Measurements from ENCODE around the gene AKAP1. TPM values are rescaled to one million over a fixed set of nuclear protein-coding genes. Genes with fewer than 3 reads are reported as not detected.

AKAP1 gene
- total and polyA plus RNA-seq, 3 donors from 2014 or later, result 73.0 to 304 (median 224) TPM

DNA sequence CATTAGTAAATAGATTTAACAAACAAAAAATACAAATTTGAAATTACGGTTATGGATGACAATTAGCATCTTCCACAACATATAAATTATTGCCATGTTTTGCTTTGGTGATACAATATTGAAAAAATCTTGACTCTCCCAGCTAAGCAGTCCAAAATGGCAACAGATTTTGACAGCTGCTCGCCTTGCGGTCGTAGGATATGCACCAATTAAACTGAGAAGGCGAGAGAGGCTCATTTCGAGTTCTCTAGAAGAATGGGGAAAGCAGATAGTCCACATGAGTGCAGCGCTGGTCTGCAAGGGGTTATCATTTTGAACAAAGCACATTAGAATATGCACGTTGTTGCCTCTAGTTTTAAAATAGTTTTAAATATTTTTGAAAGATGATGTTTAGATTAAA lies 55.3 kb downstream of the AKAP1 start:
- Histone ChIP-seq H3K9me3 (no peaks in the 10 kb centered on the region), H3K36me3 (ENCODE audit: low read depth, missing control alignments) (no peaks in the 10 kb centered on the region), H3K27ac (no peak overlapping the region), H3K4me3 (no peak overlapping the region), H3K4me1 (peaks cover 3% of the 10 kb centered on the region), H3K27me3 (no peaks in the 10 kb centered on the region)
- 80 to 89% methylated on average over 8 of the region's 8 CpGs for WGBS, 2 donors
- intact Hi-C loops (cut with DNase I; ENCODE audit: low total_unique reads), result no loop called here
- TF ChIP-seq POLR2A (IDR thresholded peaks at IDR 0.05), result no peak
- TF ChIP-seq, protein P1, sequence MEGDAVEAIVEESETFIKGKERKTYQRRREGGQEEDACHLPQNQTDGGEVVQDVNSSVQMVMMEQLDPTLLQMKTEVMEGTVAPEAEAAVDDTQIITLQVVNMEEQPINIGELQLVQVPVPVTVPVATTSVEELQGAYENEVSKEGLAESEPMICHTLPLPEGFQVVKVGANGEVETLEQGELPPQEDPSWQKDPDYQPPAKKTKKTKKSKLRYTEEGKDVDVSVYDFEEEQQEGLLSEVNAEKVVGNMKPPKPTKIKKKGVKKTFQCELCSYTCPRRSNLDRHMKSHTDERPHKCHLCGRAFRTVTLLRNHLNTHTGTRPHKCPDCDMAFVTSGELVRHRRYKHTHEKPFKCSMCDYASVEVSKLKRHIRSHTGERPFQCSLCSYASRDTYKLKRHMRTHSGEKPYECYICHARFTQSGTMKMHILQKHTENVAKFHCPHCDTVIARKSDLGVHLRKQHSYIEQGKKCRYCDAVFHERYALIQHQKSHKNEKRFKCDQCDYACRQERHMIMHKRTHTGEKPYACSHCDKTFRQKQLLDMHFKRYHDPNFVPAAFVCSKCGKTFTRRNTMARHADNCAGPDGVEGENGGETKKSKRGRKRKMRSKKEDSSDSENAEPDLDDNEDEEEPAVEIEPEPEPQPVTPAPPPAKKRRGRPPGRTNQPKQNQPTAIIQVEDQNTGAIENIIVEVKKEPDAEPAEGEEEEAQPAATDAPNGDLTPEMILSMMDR (IDR thresholded peaks at IDR 0.05), result no peak
- no peak for DNase-seq

DNA sequence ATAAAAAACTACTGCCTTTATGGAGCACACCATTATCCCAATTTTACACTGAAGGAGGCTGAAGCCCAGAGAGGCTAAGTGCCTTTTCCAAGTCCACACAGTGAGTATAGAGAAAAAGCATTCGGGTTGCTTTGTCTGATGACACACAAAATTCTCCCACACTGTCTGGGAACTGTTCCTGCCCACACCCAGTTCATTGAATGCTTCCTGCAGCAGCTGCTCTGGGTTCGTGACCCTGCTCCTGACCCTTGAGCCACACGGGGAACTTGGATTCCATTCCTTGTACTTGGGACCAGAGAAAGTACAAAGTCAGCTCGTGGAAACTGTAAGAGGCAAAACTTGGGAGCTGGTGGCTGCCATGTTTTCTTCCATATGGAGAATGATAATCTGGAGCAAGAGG lies 57.9 kb downstream of the AKAP1 start:
- peaks cover 3% of the 10 kb centered on the region for H3K4me1 ChIP-seq
- no peaks in the 10 kb centered on the region for H3K36me3 ChIP-seq (ENCODE audit: low read depth, missing control alignments)
- H3K27me3 ChIP-seq, result no peaks in the 10 kb centered on the region
- TF ChIP-seq, protein P1 (IDR thresholded peaks at IDR 0.05), result no peak
- TF ChIP-seq POLR2A (IDR thresholded peaks at IDR 0.05), result no peak
- no peak overlapping the region for H3K27ac ChIP-seq
- no peak overlapping the region for H3K4me3 ChIP-seq
- WGBS, 2 donors, result 36 to 47% methylated on average over 4 of the region's 4 CpGs
- intact Hi-C loops (cut with DNase I; ENCODE audit: low total_unique reads), result no loop called here
- H3K9me3 ChIP-seq, result no peaks in the 10 kb centered on the region
- peak; percentile 34 for DNase-seq

DNA sequence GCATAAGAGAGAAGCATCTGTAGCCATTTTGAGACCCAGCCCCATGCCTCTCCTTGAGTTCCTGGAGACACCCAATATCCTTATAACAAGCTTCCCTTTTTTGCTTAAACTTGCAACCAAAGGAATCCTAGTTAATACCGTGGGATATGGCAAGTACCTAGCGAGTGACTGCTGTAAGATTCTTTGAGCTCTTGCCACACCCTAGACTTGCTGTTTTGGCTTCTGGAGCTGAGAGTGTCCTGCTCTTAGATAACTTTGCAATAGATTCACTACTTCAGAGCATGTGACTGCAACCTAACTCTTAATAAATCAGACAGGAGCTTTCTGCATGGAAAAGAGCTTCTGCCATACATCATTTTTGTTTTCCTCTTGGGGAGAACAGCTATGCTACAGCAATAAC lies 58.3 kb downstream of the AKAP1 start:
- 79 to 80% methylated on average over 2 of the region's 2 CpGs for WGBS, 2 donors
- H3K9me3 ChIP-seq, result no peaks in the 10 kb centered on the region
- intact Hi-C loops (cut with DNase I; ENCODE audit: low total_unique reads), result no loop called here
- H3K27me3 ChIP-seq, result no peaks in the 10 kb centered on the region
- DNase-seq, result no peak
- no peaks in the 10 kb centered on the region for H3K36me3 ChIP-seq (ENCODE audit: low read depth, missing control alignments)
- peaks cover 3% of the 10 kb centered on the region for H3K4me1 ChIP-seq
- H3K4me3 ChIP-seq, result no peak overlapping the region
- TF ChIP-seq POLR2A (IDR thresholded peaks at IDR 0.05), result no peak
- TF ChIP-seq, protein P1 (IDR thresholded peaks at IDR 0.05), result no peak
- H3K27ac ChIP-seq, result no peak overlapping the region

DNA sequence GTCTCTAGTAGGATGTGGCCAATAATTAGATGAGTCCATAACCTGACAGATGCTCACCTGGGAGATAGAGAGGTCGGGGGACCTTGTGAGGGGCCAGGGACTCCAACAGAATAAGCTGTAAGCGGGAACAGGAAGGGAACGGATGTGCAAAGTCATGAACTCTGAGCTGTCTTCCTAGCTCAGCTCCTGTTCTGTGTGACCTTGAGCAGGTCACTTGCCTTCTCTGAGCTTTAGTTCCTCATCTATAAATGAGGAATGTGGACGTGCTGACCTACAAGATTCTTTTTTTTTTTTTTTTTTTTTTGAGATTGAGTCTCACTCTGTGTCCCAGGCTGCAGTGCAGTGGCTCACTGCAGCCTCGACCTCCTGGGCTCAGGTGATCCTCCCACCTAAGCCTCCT lies 58.9 kb downstream of the AKAP1 start:
- Histone ChIP-seq H3K4me1 (peaks cover 3% of the 10 kb centered on the region), H3K9me3 (no peaks in the 10 kb centered on the region), H3K4me3 (no peak overlapping the region), H3K27me3 (no peaks in the 10 kb centered on the region), H3K36me3 (ENCODE audit: low read depth, missing control alignments) (no peaks in the 10 kb centered on the region), H3K27ac (no peak overlapping the region)
- DNase-seq, result no peak
- intact Hi-C loops (cut with DNase I; ENCODE audit: low total_unique reads), result no loop called here
- 81 to 97% methylated on average over 5 of the region's 5 CpGs for WGBS, 2 donors
- no peak for TF ChIP-seq POLR2A (IDR thresholded peaks at IDR 0.05)
- TF ChIP-seq, protein P1 (IDR thresholded peaks at IDR 0.05), result no peak

DNA sequence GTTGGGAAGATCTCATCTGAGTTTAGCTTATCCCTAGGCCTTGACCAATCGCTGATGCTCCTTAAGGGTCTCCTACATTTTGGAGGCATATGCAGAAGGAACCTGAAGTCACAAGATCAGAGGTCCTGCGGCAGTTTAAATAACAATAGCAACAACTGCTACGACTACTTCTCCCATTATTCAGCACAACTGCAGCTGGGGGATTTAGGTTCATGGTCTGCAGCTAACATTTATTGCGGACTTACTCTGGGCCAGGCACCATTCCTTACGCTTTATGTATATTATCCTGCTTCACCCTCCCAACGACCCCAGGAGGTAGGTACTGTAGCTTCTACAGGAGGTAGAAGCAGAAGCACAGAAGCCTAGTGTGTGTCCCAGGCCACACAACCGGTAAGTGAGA lies 59.5 kb downstream of the AKAP1 start:
- no peaks in the 10 kb centered on the region for H3K36me3 ChIP-seq (ENCODE audit: low read depth, missing control alignments)
- H3K27me3 ChIP-seq, result no peaks in the 10 kb centered on the region
- no peaks in the 10 kb centered on the region for H3K9me3 ChIP-seq
- H3K27ac ChIP-seq, result no peak overlapping the region
- H3K4me3 ChIP-seq, result no peak overlapping the region
- peaks cover 3% of the 10 kb centered on the region for H3K4me1 ChIP-seq
- TF ChIP-seq POLR2A (IDR thresholded peaks at IDR 0.05), result no peak
- TF ChIP-seq, protein P1 (IDR thresholded peaks at IDR 0.05), result no peak
- DNase-seq, result no peak
- WGBS, 2 donors, result 91% methylated on average over 7 of the region's 7 CpGs
- intact Hi-C loops (cut with DNase I; ENCODE audit: low total_unique reads), result no loop called here
